ENCODE measurements around the gene PCGF6.

GRCh38 chr10:103334567-103334966 is 16.4 kb downstream of the PCGF6 start:
- TF ChIP-seq MAX (IDR thresholded peaks at IDR 0.05; ENCODE audit: low read depth): no peak
- no peak for TF ChIP-seq POLR2AphosphoS5 (IDR thresholded peaks at IDR 0.05; ENCODE audit: low read depth, low read length)
- no peak for TF ChIP-seq CTCF (IDR thresholded peaks at IDR 0.05)
- TF ChIP-seq RAD21 (IDR thresholded peaks at IDR 0.05; ENCODE audit: low read length): no peak
- TF ChIP-seq RCOR1 (IDR thresholded peaks at IDR 0.05; ENCODE audit: low read length): no peak
- no peak for TF ChIP-seq EZH2phosphoT487 (IDR thresholded peaks at IDR 0.05; ENCODE audit: borderline replicate concordance, low read depth)
- no peak for TF ChIP-seq CHD2 (IDR thresholded peaks at IDR 0.05; ENCODE audit: low read length, partially characterized antibody)

All from SK-N-SH (cell line).